ENCODE results near the gene SH3BP2.

GRCh38 chr4:2753436-2753835 lies 39.4 kb upstream of the SH3BP2 start:
- no peak for TF ChIP-seq CTCF (IDR thresholded peaks at IDR 0.05; ENCODE audit: poor library complexity, severe bottlenecking)
- no peak for TF ChIP-seq EZH2 (IDR thresholded peaks at IDR 0.05; ENCODE audit: borderline replicate concordance, insufficient read depth, low read length, poor library complexity, severe bottlenecking)
- TF ChIP-seq EP300 (conservative IDR thresholded peaks at IDR 0.05; ENCODE audit: poor library complexity, severe bottlenecking) = no peak
- no peak for TF ChIP-seq POLR2AphosphoS5 (IDR thresholded peaks at IDR 0.05)
- TF ChIP-seq TAF1 (IDR thresholded peaks at IDR 0.05; ENCODE audit: low read depth) = no peak

All from neural cell (in vitro differentiated cells).